Mesendoderm (in vitro differentiated cells): ENCODE measurements around the gene ROBO4.

Source experiments
- DNase-seq: peaks from one replicate; pipeline ENCODE4 v3.0.0; 2013
- H2AK5ac ChIP-seq: 2 replicates; pipeline ENCODE4 v1.6.1; 2013; ENCODE audit warnings: low read length, inconsistent platforms
- H2BK120ac ChIP-seq: 2 replicates; pipeline ENCODE4 v1.6.1; 2013; ENCODE audit warnings: low read depth, mild to moderate bottlenecking, low read length, moderate library complexity, mixed read lengths
- H2BK15ac ChIP-seq: replicated peaks from 2 replicates; pipeline ENCODE4 v1.6.1; 2013; ENCODE audit warnings: low read depth, mild to moderate bottlenecking, moderate library complexity
- H2BK5ac ChIP-seq: 2 replicates; pipeline ENCODE4 v1.6.1; 2013; ENCODE audit warnings: low read length, inconsistent platforms
- H3K18ac ChIP-seq: 2 replicates; pipeline ENCODE4 v1.6.1; 2013; ENCODE audit warnings: mild to moderate bottlenecking, low read length, mixed read lengths
- H3K23ac ChIP-seq: one replicate; pipeline ENCODE4 v1.6.1; 2013; ENCODE audit warnings: low read length
- H3K27ac ChIP-seq: 2 replicates; pipeline ENCODE4 v1.5.1; 2013; ENCODE audit warnings: low read depth, mild to moderate bottlenecking, inconsistent platforms, low read length, moderate library complexity
- H3K27me3 ChIP-seq: 2 replicates; pipeline ENCODE4 v1.6.1; 2013; ENCODE audit warnings: low read length, control low read depth, mild to moderate bottlenecking, inconsistent platforms; ENCODE audit not compliant: insufficient read depth, poor library complexity
- H3K36me3 ChIP-seq: 2 replicates; pipeline ENCODE4 v1.6.1; 2013; ENCODE audit warnings: low read length, inconsistent platforms; ENCODE audit not compliant: control insufficient read depth, insufficient read depth
- H3K4ac ChIP-seq: one replicate; pipeline ENCODE4 v1.6.1; 2013; ENCODE audit warnings: low read depth, mild to moderate bottlenecking, low read length, moderate library complexity
- H3K4me1 ChIP-seq: 2 replicates; pipeline ENCODE4 v1.6.1; 2013; ENCODE audit warnings: low read depth, low read length, inconsistent platforms; ENCODE audit not compliant: control insufficient read depth
- H3K4me2 ChIP-seq: 2 replicates; pipeline ENCODE4 v1.6.1; 2013; ENCODE audit warnings: low read length
- H3K4me3 ChIP-seq: 2 replicates; pipeline ENCODE4 v1.5.1; 2013; ENCODE audit warnings: mild to moderate bottlenecking, low read length
- H3K56ac ChIP-seq: one replicate; pipeline ENCODE4 v1.6.1; 2013; ENCODE audit warnings: low read length
- H3K79me1 ChIP-seq: 2 replicates; pipeline ENCODE4 v1.6.1; 2013; ENCODE audit warnings: low read length, inconsistent platforms
- H3K79me2 ChIP-seq: 2 replicates; pipeline ENCODE4 v1.6.1; 2013; ENCODE audit warnings: mild to moderate bottlenecking, low read length; ENCODE audit not compliant: control insufficient read depth, insufficient read depth
- H3K9ac ChIP-seq: 2 replicates; pipeline ENCODE4 v1.6.1; 2013; ENCODE audit warnings: low read length, inconsistent platforms
- H4K5ac ChIP-seq: one replicate; pipeline ENCODE4 v1.6.1; 2013; ENCODE audit warnings: low read length
- H4K8ac ChIP-seq: one replicate; pipeline ENCODE4 v1.6.1; 2013; ENCODE audit warnings: low read depth, mild to moderate bottlenecking, control low read depth, low read length, moderate library complexity
- WGBS: extraction: QIAGEN DNeasy Blood & Tissue Kit; methylation state at CpG from one replicate; pipeline ENCODE4 v1.1.7; 2013; ENCODE audit warnings: low lambda C conversion rate, missing lambda C conversion rate; ENCODE audit not compliant: insufficient coverage; ENCODE audit errors: extremely low coverage; 5-methylcytosine and 5-hydroxymethylcytosine counted together

Gene ROBO4

DNA sequence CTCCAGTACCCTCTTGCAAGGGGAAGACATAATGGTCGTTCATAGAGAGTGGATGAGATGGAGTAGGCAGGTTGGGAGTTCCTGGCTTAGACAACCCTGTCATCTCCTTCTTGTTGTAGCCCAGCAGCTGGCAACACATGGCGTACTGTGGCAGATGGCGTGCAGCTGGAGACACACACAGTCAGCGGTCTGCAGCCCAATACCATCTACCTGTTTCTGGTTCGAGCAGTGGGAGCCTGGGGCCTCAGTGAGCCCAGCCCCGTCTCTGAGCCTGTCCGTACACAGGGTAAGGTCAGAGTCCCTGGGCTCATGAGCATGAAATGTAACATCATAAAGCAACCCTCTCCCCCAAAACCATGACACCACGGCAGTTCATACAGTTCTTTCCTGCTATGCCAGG is 23.7 kb downstream of the ROBO4 start:
- no peak overlapping the region for H2BK5ac ChIP-seq
- no peak overlapping the region for H3K56ac ChIP-seq
- no peak for DNase-seq
- no peak overlapping the region for H4K5ac ChIP-seq
- no peak overlapping the region for H3K9ac ChIP-seq
- H3K79me2 ChIP-seq = no peaks in the 10 kb centered on the region
- no peak overlapping the region for H2BK15ac ChIP-seq
- no peaks in the 10 kb centered on the region for H3K36me3 ChIP-seq
- H3K23ac ChIP-seq = no peak overlapping the region
- no peak overlapping the region for H4K8ac ChIP-seq
- H3K79me1 ChIP-seq = no peaks in the 10 kb centered on the region
- H2AK5ac ChIP-seq = no peak overlapping the region
- no CpG with 5 or more reads among the region's 8 CpGs for whole genome bisulfite sequencing
- H3K4me3 ChIP-seq = no peak overlapping the region
- H3K4ac ChIP-seq = no peak overlapping the region
- H3K27ac ChIP-seq = no peak overlapping the region
- H3K4me2 ChIP-seq = no peak overlapping the region
- H3K18ac ChIP-seq = no peak overlapping the region
- H3K4me1 ChIP-seq = no peaks in the 10 kb centered on the region
- peaks cover 24% of the 10 kb centered on the region for H3K27me3 ChIP-seq
- H2BK120ac ChIP-seq = no peak overlapping the region

DNA sequence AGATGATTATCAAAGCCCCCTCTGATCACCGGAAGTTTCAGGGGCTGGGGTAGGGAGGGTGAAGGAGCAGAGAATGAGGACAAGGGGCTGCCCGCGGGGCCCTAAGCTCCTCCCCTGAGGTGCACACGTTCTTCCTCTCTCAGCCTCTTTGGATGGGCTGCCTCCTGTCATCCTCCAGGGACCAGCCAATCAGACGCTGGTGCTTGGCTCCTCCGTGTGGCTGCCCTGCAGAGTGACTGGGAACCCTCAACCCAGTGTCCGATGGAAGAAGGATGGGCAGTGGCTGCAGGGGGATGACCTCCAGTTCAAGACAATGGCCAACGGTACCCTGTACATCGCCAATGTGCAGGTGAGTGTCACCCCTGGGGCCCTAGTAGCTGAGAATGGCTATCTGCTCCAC is 24.9 kb downstream of the ROBO4 start:
- no CpG with 5 or more reads among the region's 9 CpGs for WGBS
- Histone ChIP-seq H3K36me3 (no peaks in the 10 kb centered on the region), H3K27ac (no peak overlapping the region), H2BK15ac (no peak overlapping the region), H2AK5ac (no peak overlapping the region), H3K4me2 (no peak overlapping the region), H2BK5ac (no peak overlapping the region), H3K79me1 (no peaks in the 10 kb centered on the region), H3K4me1 (no peaks in the 10 kb centered on the region), H3K9ac (no peak overlapping the region), H3K4me3 (no peak overlapping the region), H3K79me2 (no peaks in the 10 kb centered on the region), H3K18ac (no peak overlapping the region), H3K23ac (no peak overlapping the region), H3K4ac (no peak overlapping the region), H3K56ac (no peak overlapping the region), H4K8ac (no peak overlapping the region), H2BK120ac (no peak overlapping the region), H3K27me3 (peaks cover 36% of the 10 kb centered on the region), H4K5ac (no peak overlapping the region)
- DNase-seq = peak; percentile 58

DNA sequence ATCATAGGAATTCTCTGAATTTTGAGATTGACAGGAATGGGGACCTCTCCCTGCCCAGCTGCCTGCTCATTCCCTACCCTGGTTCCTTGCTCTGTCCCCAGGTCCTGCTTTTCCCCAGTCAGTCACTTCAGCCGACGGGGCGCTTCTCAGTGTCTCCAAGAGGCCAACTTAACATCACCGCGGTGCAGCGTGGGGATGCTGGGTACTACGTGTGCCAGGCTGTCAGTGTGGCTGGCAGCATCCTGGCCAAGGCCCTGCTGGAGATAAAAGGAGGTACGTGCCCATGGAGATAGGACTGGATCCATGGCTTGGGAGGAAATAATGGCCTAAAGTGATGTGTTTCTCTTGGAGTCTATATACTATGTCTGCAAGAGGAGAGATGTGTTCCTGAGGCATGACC is 25.4 kb downstream of the ROBO4 start:
- Histone ChIP-seq H4K8ac (no peak overlapping the region), H3K4me3 (no peak overlapping the region), H2BK120ac (no peak overlapping the region), H3K36me3 (no peaks in the 10 kb centered on the region), H3K56ac (no peak overlapping the region), H3K4me2 (no peak overlapping the region), H3K23ac (no peak overlapping the region), H4K5ac (no peak overlapping the region), H2BK15ac (no peak overlapping the region), H3K4ac (no peak overlapping the region), H3K79me2 (no peaks in the 10 kb centered on the region), H3K79me1 (no peaks in the 10 kb centered on the region), H3K27me3 (peaks cover 38% of the 10 kb centered on the region), H3K27ac (no peak overlapping the region), H3K9ac (no peak overlapping the region), H3K4me1 (no peaks in the 10 kb centered on the region), H2BK5ac (no peak overlapping the region), H3K18ac (no peak overlapping the region), H2AK5ac (no peak overlapping the region)
- DNase-seq = no peak
- WGBS = no CpG with 5 or more reads among the region's 8 CpGs

DNA sequence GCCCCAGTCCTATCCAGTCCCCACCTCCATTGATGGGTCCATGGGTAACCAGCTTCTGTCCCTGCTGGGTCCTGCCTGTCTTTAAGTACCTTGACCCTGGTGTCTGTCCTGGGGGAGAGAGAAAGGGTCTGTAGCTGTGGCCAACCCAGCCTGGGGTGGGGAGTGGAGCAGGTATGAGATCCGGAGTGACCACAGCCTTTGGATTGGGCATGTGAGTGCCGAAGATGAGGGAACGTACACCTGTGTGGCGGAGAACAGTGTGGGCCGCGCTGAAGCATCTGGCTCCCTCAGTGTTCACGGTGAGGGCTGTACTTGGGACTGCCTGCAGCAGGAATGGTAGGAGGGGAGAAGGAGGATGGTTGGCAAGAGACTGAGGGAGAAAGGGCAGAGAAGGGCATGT is 27.2 kb downstream of the ROBO4 start:
- Histone ChIP-seq H3K56ac (no peak overlapping the region), H3K4me1 (no peaks in the 10 kb centered on the region), H2BK15ac (no peak overlapping the region), H2BK120ac (no peak overlapping the region), H4K8ac (no peak overlapping the region), H3K23ac (no peak overlapping the region), H2BK5ac (no peak overlapping the region), H3K4me2 (no peak overlapping the region), H3K18ac (no peak overlapping the region), H3K79me1 (no peaks in the 10 kb centered on the region), H3K36me3 (no peaks in the 10 kb centered on the region), H3K4ac (no peak overlapping the region), H3K27me3 (peaks cover 55% of the 10 kb centered on the region), H3K4me3 (no peak overlapping the region), H2AK5ac (no peak overlapping the region), H4K5ac (no peak overlapping the region), H3K79me2 (no peaks in the 10 kb centered on the region), H3K9ac (no peak overlapping the region), H3K27ac (no peak overlapping the region)
- WGBS = no CpG with 5 or more reads among the region's 7 CpGs
- no peak for DNase-seq

DNA sequence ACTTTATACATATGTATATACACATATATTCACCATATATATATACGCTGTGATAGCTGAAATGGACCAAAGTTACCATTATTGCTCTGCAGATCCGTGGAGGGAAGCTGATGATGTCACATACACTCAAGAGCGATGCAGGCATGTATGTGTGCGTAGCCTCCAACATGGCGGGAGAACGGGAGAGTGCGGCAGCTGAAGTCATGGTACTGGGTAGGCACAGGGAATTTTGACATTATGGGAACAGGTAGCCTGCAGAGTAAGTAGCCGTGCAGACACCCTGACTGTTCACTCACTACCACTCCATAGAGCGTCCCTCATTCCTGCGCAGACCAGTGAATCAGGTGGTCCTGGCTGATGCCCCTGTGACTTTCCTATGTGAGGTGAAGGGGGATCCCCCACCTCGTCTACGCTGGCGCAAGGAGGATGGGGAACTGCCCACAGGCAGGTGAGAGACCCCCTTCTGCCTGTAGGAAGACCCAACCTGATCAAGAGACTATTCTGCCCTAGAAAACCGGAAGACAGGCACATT is 27.7 kb downstream of the ROBO4 start:
- no CpG with 5 or more reads among the region's 14 CpGs for WGBS
- Histone ChIP-seq H3K23ac (no peak overlapping the region), H4K8ac (no peak overlapping the region), H4K5ac (no peak overlapping the region), H3K18ac (no peak overlapping the region), H3K79me2 (no peaks in the 10 kb centered on the region), H3K27ac (no peak overlapping the region), H3K4me2 (no peak overlapping the region), H3K4ac (no peak overlapping the region), H3K4me3 (no peak overlapping the region), H2BK15ac (no peak overlapping the region), H2BK120ac (no peak overlapping the region), H3K56ac (no peak overlapping the region), H3K27me3 (peaks cover 60% of the 10 kb centered on the region), H3K9ac (no peak overlapping the region), H3K4me1 (no peaks in the 10 kb centered on the region), H3K36me3 (no peaks in the 10 kb centered on the region), H2AK5ac (no peak overlapping the region), H3K79me1 (no peaks in the 10 kb centered on the region), H2BK5ac (no peak overlapping the region)
- no peak for DNase-seq

DNA sequence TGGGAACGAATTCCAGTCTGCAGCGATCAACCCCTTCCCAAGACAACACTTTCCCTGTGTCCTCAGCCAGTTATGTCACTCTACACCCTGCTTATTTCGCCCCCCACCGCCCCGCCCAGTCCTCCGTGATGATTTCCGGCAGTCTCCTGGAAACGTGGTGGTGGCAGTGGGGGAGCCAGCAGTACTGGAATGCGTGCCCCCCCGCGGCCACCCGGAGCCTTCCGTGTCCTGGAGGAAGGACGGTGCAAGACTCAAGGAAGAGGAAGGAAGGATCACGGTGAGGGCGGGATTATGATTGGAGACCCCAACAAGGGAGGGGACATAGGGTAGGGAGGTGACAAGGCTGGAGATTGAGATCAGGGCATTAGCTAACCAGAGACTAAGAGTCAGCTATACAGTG is 28.3 kb downstream of the ROBO4 start:
- Histone ChIP-seq H3K27me3 (peaks cover 66% of the 10 kb centered on the region), H3K79me1 (no peaks in the 10 kb centered on the region), H2BK120ac (no peak overlapping the region), H3K4me1 (no peaks in the 10 kb centered on the region), H3K79me2 (no peaks in the 10 kb centered on the region), H4K5ac (no peak overlapping the region), H4K8ac (no peak overlapping the region), H3K23ac (no peak overlapping the region), H3K56ac (no peak overlapping the region), H3K9ac (no peak overlapping the region), H3K4me3 (no peak overlapping the region), H2BK5ac (no peak overlapping the region), H3K18ac (no peak overlapping the region), H3K4ac (no peak overlapping the region), H2AK5ac (no peak overlapping the region), H3K4me2 (no peak overlapping the region), H2BK15ac (no peak overlapping the region), H3K36me3 (no peaks in the 10 kb centered on the region), H3K27ac (no peak overlapping the region)
- WGBS = no CpG with 5 or more reads among the region's 16 CpGs
- DNase-seq = no peak
